HG02970 (cell line): ENCODE data around the gene FAM168B.
"Not testable (repeated sequence)": the region's sequence is repeated elsewhere in the genome, so short reads cannot be mapped to it uniquely, and the experiment has no call there.

Experiments
- ATAC-seq: cut with Tn5 transposase; IDR thresholded peaks from one replicate; pipeline ENCODE4 v1.9.1; 2021; ENCODE audit warnings: mild to moderate bottlenecking, moderate library complexity, moderate number of reproducible peaks; ENCODE audit not compliant: unreplicated experiment, low FRiP score

FAM168B gene

GRCh38 chr2:131104487-131105155, 11.4 kb upstream of the FAM168B start:
- peak; percentile 64 for ATAC-seq

GRCh38 chr2:131103165-131103564, 9.9 kb upstream of the FAM168B start:
- no peak for ATAC-seq

DNA sequence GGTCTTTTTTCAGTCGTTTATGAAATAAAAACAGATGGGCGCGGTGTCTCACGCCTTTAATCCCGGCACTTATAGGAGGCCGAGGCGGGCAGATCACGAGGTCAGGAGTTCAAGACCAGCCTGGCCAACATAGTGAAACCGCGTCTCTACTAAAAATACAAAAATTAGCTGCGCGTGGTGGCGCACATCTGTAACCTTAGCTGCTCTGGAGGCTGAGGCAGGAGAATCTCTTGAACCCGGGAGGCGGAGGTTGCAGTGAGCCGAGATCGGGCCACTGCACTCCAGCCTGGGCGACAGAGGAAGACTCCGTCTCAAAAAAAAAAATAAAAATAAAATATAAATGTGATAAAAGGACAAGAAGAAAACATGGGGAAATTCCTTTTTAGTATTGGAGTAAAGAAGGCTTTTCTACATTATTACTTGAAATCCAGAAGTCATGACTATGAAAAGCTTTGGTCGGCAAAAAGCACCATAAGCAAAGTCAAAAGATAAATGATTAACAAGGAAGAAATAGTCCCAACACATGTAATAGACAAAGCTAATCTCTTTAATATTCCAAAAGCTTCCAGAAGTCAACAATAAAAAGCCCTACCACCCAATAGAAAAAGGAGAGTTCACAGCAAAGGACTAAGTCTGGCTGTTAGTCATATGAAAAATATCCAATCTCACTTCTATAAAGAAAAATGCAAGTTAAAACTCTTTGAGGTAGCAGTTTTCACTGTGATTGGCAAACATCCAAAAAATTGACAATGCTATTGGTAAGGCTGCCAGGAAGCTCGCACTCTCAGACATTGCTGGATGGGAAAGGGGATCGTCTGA, 1.4 kb upstream of the FAM168B start:
- ATAC-seq = no peak

DNA sequence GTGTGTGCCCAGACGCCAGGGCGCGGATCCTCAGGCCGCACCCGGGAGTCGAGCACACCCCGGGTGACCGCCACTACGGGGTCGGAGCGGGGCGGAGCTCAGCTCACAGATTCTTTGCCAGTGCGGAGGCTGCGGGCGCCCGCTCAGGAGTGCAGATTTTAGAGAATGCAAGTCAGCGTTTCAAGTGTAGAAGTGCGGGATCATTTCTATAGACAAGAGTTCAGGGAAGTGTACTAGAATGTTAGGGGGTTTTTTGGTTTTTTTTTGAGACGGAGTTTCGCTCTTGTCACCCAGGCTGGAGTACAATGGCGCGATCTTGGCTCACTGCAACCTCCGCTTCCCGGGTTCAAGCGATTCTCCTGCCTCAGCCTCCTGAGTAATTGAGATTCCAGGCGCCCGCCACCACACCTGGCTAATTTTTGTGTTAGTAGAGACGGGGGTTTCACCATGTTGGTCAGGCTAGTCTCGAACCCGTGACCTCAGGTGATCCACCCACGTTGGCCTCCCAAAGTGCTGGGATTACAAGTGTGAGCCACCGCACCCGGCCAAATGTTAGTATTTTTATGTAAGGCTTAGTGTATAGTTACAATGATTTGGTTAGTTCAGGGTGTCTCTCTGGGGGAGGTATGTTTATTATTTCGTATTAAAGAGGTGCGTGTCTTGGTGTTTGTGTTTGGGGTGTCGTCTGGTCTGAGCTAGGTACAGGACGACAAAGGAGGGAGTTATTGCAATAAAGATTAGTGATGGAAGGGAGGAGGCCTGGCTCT, 619 bp upstream of the FAM168B start:
- peak; percentile 63 for ATAC-seq

DNA sequence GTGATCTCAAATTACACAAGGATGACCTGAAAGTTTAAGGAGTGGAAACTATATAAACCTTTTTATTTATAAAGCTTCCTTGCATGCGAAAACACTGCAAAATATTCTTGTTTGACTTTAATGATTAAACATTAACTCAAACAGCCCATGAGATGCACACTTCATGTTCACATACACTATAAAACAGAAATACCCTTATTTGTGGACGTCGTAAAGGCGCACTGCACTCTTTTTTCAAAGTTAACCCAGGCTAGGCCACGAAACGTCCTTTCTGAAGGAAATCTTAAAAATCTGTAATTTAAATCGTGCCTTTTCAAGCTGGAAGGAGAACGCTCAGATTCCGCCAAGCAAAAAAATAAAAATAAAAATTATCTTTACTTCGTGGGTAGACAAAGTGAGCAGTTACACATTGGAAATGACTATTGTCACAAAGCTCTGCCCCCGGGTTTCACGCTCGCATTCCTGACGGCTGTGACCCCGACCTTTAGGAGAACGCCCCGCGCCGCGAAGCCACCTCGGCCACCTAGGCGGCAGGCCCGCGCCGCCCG, 728 bp downstream of the FAM168B start:
- ATAC-seq = no peak

DNA sequence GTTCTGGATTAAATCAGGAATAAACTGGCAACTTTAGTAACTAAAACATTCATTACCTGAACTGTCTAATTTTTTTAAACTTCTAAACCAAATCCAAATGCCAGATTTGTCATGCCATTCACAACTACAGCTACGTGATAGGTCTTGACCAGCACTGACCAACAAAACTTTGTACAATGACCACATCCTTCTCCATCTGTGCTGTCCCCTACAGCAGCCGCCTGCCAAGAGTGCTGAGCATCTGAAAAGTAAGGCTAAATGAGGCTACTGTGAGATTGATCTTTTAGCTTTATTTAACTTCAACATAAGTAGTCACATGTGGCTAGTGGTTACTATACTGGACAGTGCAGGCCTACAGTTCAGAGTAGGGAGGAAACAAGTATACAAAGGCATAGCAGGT, 7.6 kb downstream of the FAM168B start:
- ATAC-seq = no peak

GRCh38 chr2:131081190-131081589, 12.1 kb downstream of the FAM168B start:
- no peak for ATAC-seq

DNA sequence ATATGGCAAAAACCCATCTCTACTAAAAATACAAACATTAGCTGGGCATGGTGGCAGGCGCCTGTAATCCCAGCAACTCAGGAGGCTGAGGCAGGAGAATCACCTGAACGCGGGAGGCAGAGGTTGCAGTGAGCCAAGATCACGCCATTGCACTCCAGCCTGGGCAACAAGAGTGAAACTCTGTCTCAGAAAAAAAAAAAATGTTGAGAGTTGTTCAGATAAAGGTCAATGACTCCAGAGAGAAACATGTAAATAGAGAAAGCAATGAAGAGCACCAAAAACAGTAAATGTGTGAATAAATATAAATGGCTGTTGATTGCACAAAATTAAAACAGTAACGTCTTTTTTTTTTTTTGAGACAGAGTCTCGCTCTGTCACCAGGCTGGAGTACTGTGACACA, 13.3 kb downstream of the FAM168B start:
- not testable (repeated sequence) for ATAC-seq

- ATAC-seq = no peak
These were observed 15.3 kb downstream of the FAM168B start for GRCh38 chr2:131077966-131078365.

- no peak for ATAC-seq
These were observed 15.9 kb downstream of the FAM168B start for GRCh38 chr2:131077182-131077846.

- ATAC-seq = no peak
These were observed 16.6 kb downstream of the FAM168B start for GRCh38 chr2:131076707-131077106.

DNA sequence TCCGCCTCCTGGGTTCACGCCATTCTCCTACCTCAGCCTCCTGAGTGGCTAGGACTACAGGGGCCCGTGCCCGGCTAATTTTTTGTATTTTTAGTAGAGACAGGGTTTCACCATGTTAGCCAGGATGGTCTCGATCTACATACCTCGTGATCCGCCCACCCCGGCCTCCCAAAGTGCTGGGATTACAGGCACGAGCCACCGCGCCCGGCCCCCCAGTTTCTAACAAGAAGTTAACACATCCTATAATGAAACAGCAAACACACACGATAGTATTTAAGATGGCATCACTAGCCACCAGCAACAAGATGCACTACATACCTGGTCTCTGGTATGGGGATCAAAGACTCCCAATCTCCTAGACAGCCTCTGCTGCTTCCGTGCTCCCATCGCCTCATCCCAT, 17.7 kb downstream of the FAM168B start:
- ATAC-seq = not testable (repeated sequence)

- ATAC-seq = not testable (repeated sequence)
These were observed 25.1 kb downstream of the FAM168B start for GRCh38 chr2:131068172-131068571.

DNA sequence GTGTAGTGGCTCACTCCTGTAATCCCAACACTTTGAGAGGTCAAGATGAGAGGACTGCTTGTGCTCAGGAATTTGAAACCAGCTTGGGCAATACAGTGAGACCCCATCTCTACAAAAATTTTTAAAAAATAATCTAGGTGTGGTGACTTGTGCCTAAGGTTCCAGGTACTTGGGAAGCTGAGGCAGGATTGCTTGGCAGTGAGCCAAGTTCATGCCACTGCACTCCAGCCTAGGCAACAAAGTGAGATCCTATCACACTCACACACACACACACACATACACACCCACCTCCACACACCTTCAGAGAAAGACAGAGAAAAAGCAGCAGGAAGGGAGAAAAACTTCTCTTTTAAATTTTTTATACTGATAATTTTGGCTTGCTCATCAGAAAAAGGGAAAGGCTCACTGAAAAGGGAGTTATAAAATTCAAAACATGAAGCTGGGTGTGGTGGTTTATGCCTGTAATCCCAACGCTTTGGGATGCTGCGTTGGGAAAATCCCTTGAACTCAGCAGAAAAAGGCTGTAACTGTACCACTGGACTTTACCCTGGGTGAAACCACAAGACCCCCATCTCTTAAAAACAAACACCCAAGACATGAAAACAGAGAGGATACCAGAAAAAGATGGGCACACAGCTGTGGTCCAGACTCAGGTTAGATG, 25.7 kb downstream of the FAM168B start:
- no peak for ATAC-seq

DNA sequence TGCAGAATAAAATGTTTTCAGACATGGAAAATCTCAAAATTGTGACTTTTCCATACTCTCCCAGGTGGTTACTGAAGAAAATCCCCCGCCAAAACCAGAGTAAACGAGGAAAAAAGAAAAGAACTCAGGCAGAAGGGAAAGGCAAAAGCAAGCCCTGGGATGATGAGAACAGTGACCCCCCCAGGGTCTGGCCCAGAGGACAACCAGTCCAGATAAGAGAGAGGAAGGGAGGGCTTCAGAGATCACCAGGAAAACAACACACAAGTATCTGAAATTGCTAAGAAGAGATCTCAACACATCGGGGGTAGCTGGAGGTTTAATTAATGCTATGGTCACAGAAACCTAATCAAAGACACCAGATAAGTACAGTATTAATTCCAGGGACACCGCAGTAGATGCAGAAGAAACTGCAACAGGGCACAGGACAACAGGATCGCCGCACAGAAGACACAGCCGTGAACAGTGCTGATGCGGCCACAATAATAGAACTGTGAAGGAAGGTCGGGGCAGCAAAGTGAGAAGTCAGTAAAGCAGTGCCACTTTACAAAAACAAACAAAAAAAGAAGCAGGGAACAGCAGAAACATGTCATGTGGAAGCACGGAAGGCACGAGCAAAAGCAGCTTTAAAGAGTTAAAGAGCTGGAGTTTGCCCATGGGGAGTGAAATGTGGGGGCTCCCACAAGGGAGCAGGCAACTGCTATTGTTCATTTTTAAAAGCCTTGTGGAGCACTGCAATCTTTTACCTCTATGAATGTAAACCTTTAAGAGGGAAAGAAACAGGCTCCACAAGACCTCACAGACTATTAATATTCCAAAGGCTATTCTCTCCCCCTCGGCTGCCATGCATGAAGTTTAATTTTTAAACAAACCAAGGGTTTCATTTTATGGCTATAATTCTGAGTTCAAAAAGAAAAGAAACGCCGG, 28.4 kb downstream of the FAM168B start:
- ATAC-seq = no peak

DNA sequence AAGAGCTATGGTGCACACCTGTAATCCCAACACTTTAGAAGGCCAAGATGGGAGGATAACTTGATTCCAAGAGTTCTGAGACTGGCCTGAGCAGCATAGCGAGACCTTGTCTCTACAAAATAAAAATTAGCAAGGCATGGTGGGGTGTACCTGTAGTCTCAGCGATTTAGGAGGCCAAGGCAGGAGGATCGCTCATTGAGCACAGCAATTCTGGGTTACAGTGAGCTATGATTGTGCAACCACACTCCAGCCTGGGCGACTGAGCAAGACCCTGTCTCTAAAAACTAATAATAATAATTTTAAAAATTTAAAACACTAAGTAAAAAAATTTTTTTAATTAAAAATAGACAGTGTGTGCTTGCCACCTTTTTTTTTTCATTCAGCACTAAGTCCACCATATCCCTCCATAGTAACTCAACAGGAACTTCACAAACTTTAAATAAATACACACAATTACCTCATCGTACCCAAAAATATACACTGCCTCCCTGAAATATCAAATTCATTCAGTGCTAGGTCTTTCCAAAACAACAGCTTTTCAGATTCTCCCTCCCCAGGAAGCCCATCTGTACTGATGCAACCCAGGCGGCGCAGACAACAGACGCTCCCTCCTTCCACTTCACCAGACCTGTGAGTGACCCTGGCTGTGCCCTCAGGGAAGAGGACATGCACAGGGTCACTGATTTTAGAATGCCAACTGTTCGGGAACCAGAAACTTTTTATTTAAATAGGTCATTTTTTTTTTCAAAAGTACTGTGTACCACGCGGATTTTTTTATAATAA, 29.6 kb downstream of the FAM168B start:
- no peak for ATAC-seq

- no peak for ATAC-seq
These were observed 34.3 kb downstream of the FAM168B start for GRCh38 chr2:131058920-131059319.

DNA sequence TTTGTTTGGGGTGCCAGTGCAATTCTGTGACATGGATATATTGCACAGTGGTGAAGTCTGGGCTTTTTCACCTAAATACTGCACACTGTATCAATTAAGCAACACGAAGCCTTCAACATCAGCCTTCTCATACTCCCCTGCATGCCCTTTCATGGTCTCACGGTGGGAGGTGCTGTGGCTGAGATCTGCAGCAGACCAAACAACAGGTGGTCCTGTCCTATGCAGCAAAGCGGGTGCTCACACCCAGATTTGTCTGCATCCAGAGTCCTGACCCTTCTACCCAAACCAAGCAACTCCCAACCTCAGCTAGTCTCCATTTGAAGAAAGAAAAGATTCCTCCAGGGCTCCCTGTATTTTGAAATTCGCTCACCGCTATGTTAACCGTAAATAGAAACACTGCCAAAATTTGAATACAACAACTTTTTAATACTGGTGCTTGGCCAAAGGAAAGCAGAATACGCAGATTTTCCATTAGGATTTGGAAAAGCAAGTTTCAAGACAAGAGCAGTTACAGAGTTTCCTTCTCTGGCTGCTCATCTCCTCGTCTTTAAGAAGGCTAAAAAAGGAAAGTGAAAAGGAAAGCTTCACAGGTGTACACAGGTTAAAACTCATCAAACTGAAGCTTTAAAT, 34.9 kb downstream of the FAM168B start:
- no peak for ATAC-seq
